G401.6 (cell line): ENCODE data around the gene FCN2.

Experiments
- FAIRE-seq: peaks from 2 replicates; lab custom pipeline; 2012; peaks lifted over from hg19 to GRCh38; lab: Jason Lieb, UNC

FCN2 gene

GRCh38 chr9:134912126-134912840 lies 31.7 kb downstream of the FCN2 start:
- no peak for FAIRE-seq

- no peak for FAIRE-seq
These were observed 32.6 kb downstream of the FCN2 start for GRCh38 chr9:134913041-134913712.

DNA sequence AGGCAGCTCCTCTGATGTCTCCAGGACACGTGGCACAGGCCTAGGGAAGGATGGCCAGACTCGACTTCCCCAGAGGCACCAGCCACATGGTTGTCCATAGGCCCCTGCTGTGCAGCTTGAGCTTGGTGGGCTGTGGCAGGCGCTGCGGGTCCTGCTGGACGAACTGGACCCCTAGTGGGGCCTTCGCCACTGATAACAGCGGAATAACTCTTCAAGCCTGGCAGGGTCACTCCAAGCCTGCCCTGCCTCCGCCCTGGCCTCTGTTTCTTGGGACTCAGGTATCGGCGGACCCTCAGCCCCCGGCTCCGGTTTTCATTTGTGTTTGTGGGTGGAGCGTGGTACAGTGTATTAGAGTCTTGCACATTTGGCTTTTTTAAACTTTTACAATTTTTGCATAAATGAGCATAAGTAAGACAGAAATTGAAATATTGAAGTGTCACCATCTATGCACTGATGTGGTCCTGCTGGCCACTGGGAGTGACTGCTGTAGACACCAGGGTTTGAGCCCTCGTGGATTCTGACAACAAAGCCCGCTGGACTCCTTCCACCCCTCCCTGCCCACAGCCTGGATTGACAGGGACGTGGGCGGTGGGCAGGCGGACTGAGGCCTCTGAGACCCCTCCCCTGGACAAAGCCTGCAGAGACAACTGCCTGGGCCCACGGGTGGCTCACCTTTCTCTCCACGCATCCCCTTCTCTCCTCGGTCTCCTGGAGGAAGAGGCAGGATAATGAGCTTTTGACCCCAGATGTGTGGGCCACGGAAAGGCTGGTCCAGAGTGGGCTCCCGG lies 33.3 kb downstream of the FCN2 start:
- no peak for FAIRE-seq

DNA sequence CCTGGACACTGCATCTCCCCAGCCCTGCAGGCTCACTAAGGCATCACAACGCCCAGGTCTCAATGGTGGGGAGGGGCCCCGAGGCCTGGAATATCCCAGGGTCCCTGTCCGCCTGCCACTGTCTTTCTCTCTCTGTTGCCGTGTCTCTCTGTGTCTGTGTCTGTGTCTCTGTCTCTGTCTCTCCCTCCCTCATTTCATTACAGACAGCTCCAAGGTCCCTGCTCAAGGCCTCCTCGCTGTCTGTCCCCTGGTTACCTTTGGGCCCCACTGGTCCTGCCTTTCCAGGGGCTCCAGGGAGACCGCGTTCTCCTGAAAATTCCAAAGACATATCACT lies 33.9 kb downstream of the FCN2 start:
- no peak for FAIRE-seq

GRCh38 chr9:134915046-134915985 lies 34.7 kb downstream of the FCN2 start:
- FAIRE-seq: no peak

DNA sequence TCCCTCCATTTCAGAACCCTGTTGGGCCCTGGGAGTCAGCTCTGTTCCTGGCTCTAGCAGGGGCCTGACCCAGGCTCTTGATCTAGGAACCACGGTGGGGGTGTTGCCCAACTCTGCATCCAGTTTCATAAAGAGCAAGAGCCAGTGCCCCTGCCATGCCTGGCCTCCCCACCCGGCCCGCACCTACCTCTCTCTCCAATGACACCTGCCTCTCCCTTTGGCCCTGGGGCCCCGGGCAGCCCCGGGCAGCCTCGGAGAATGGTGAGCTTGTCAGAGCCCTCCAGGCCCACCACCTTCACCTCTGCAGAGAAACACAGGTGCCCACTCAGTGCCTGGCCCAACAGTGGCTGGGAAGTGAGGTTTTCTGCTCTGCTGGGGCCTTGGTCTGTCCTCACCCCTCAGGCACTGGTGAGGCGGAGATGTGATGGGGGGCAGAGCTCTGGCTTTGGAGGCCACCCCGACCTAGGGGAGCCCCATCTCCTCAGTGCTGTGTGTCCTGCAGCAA lies 35.6 kb downstream of the FCN2 start:
- FAIRE-seq: no peak

DNA sequence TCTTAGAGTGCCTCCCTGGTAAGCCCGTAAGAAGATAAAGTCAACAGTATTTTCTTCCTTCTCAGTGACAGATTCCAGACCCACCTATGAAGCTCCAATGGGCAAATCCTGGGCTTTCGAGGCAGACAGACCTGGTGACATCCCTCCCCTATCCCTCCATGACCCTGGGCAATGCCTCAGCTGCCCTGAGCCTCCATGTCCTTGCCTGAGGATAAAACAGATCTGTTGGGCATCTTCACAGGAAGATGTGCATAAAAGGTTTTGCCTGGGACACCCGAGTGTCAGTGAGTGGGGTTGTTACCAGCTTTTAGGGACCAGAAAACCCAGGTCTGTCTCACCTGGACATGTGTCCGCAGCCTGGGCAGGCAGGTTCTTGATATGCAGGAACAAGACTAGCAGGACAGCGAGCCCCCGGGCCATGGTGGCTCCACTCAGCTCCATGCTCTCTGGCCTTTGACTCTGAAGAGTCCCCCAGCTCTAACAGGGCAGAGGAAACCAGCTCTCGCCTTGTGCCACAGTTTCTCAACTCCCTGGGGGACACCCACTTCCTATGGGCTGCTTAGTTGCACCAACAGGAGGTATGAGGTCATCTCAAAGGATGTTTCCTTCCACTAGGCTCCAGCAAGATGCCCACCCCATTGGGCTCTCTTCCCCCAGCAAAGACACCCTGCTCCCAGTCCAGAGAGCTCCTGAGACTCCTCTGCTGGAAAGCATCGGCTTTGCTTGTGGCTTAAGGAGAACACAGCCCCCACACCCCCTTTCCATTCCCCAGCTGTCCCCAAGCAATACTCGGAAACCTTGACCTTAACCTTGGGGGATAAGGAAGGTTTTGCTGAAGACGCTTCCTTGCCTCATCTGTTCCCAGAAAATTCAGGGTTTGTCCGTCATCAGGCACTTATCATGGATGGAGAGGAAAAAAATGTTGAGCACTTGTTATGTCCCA lies 37.1 kb downstream of the FCN2 start, which contains the start of gene FCN1:
Gene FCN1, minus strand, starts transcription at position 482 of the 943 bp plus-strand sequence. Its CDS starts 41 bp downstream, at position 441.
- no peak for FAIRE-seq

- FAIRE-seq: no peak
These were observed 38.0 kb downstream of the FCN2 start for GRCh38 chr9:134918646-134919045.

GRCh38 chr9:134919303-134919702 lies 38.7 kb downstream of the FCN2 start:
- FAIRE-seq: no peak

- no peak for FAIRE-seq
These were observed 41.7 kb downstream of the FCN2 start for GRCh38 chr9:134922066-134922931.

DNA sequence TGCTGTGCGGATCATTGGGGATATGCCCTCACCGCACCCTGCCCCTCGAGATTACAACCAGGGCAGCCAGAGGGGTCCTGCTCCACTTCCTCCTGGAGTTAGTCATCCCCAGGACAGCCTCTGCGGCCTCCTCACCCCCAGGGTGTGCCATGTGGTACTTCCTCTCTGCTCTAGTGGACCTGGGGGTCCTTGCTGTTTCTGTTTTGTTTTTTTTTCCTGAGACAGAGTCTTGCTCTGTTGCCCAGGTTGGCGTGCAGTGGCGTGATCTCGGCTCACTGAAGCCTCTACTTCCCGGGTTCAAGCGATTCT lies 42.3 kb downstream of the FCN2 start:
- FAIRE-seq: no peak

DNA sequence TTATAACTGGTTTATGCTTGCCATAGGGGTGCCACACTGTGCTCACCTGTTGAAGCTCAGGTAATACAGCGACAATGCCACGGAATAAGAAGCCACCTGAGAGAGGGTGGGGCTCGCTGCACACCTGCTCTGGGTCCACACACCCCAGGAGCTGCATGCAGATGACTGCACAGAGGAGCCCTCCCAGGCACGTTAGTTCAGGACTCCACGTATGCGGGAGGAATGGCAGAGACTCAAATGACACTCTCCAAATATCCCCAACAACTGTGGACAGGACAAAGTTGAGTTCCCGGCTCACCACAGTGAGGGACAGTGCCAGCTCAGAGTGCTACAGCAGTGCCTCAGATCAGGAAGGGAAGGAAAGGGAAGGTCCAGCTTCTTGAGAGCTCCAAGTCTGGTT lies 42.9 kb downstream of the FCN2 start:
- FAIRE-seq: no peak

GRCh38 chr9:134925011-134925511 lies 44.5 kb downstream of the FCN2 start:
- no peak for FAIRE-seq

DNA sequence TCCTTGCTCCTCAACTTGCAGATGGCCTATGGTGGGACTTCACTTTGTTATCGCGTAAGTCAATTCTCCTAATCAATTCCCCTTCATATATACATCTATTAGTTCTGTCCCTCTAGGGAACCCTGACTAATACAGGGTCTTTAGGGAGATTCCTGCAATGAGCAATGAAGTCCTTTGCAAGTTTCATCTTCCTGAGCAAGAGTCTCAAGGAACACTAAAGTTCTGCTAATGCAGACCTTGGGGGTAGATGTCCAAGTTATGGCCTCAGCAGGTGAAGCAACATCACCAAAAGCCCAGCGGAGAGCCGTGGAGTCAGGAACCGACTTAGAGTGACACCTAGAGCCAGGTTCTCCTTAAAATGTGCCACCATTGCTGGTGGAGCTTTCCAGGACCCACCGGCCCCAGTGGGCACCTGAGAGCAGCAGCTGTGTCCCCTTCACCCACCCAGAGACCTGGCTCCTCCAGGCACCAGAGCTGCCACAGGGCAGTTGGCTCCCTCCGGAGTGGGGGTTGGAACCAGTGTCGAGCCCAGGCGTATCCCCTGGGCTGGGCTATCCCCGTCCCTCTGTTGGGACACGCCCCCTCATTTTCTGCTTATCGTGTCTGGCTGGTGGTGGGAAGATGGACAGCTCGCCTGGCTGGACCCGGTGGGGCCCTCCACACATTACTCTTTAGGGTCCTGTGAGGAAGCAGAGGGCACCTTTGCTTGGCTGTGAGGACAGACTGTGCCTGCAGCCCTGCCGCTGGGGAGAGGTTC lies 48.0 kb downstream of the FCN2 start:
- FAIRE-seq: no peak

DNA sequence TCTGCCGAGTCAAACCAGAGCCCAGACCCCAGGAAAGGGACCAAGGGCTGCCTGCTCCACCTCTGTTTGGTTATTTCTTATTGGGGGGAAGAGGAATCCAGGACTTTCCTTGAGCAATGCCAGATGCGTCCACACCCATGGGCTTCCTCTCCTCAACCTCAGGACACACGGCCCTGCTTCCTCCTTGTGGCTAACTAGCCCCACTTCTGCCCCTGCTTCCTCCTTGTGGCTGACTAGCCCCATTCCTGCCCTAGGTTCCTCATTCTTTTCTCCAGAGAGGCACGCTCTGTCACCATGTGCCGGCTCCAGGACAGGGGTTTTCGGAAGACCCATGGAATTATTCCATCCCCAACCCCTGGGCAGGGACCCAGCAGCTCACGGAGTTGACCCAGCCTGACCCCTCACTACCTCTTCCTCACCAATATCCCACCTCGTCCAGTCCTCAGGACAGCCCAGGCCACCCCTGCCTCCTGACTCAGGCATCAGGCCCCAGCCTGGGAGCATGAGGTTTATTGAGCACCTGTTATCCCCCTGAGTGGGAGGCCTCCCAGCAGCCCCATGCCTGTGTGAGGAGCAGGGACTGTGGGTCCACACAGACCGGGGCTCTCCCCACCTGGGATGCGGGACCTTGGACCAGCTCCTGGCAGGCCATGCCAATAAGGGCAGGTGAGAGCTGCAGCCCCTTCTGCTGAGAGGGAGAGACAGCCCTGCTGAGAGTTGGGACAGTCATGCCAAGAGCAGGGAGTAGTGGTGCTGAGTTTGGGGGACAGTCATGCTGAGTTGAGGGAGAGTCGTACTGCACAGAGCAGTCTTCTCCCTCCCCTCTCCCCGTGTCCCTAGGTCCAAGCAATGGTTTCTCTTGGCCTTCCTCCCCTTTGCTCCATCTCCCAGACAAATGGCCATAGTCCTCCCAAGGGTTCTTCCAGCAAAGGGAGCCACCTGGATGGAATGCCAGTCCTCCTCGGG lies 48.9 kb downstream of the FCN2 start:
- FAIRE-seq: no peak

DNA sequence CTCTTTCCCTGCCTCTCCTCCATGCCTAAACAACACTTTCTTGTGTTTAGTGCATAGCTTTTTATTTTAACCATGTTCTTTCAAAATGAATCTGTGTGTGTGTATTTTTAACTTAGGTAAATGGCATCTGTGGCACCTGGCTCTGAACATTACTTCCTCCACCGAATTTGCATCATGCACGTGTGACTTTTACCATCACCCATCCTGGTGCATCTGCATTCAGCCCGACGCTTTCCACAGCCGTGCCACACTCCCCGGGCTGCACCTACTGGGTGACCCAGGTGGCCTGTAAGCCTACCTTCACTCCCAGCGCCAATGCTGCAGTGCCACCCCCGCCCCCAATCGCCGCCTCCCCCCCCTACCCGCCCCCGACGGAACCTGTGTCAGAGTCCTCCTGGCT lies 49.8 kb downstream of the FCN2 start:
- FAIRE-seq: no peak

GRCh38 chr9:134932171-134932570 lies 51.6 kb downstream of the FCN2 start:
- no peak for FAIRE-seq

GRCh38 chr9:134932606-134933005 lies 52.0 kb downstream of the FCN2 start:
- no peak for FAIRE-seq
